Lower lobe of right lung (tissue), 2 donors: ENCODE data around the gene ANAPC15. TPM values are rescaled to one million over a fixed set of nuclear protein-coding genes. Genes with fewer than 3 reads are reported as not detected.

ENCODE experiments used
- ATAC-seq, 2 donors: fragments of 200-7000 bp; cut with Tn5 transposase; one replicate each; pipeline ENCODE4 v1.9.1; 2020 to 2022; ENCODE audit warnings: mild to moderate bottlenecking in 2 of 2, moderate library complexity in 2 of 2
- DNase-seq: peaks from one replicate; pipeline ENCODE4 v3.0.0-alpha.2; 2020
- H3K27ac ChIP-seq: fragments of 200-600 bp; one replicate; pipeline ENCODE4 v1.8.0; 2022
- H3K27me3 ChIP-seq: fragments of 200-600 bp; one replicate; pipeline ENCODE4 v1.8.0; 2022; ENCODE audit warnings: low read depth
- H3K36me3 ChIP-seq: fragments of 200-600 bp; one replicate; pipeline ENCODE4 v1.8.0; 2022; ENCODE audit warnings: mild to moderate bottlenecking
- H3K4me1 ChIP-seq: fragments of 200-600 bp; one replicate; pipeline ENCODE4 v1.8.0; 2022
- H3K4me3 ChIP-seq: fragments of 200-600 bp; one replicate; pipeline ENCODE4 v1.8.0; 2022; ENCODE audit warnings: mild to moderate bottlenecking
- H3K9me3 ChIP-seq: fragments of 200-600 bp; one replicate; pipeline ENCODE4 v1.8.0; 2022
- CTCF ChIP-seq: fragments of 200-600 bp; IDR thresholded peaks from one replicate; pipeline ENCODE4 v1.8.0; 2022; ENCODE audit warnings: antibody characterized with exemption, mild to moderate bottlenecking
- intact Hi-C: fragments of 100-400 bp; cut with DNase I; formaldehyde crosslinking; loops from one replicate; pipeline ENCODE4 v1.11.0; 2022
- total RNA-seq: library from RNA; stranded (reverse); fragmentation: NEBNext Ultra II Directional; extraction: Animal tissue kit (Norgen Biotek cat#: 25700); gene quantifications from one replicate; pipeline ENCODE4 v1.2.1, GENCODE V29; 2021
- donor health status: DM: no; HTN: yes; CAD: no; lungs with severe emphysema.

The ANAPC15 gene
- total RNA-seq, 1 donor from 2014 or later, result 22.7 TPM

- H3K36me3 ChIP-seq, result peaks cover 20% of the 10 kb centered on the region
- ATAC-seq, result no peak
- peak overlapping the region; percentile 97 for H3K27ac ChIP-seq
- peak overlapping the region; percentile 65 for H3K4me3 ChIP-seq
- TF ChIP-seq CTCF, result no peak
- DNase-seq, result no peak
- H3K4me1 ChIP-seq, result peaks cover 15% of the 10 kb centered on the region
- H3K9me3 ChIP-seq, result no peaks in the 10 kb centered on the region
- H3K27me3 ChIP-seq, result no peaks in the 10 kb centered on the region
- intact Hi-C loops, result no loop called here
Observed at GRCh38 chr11:72112978-72113808, 698 bp upstream of the ANAPC15 start.

- peaks cover 15% of the 10 kb centered on the region for H3K4me1 ChIP-seq
- H3K4me3 ChIP-seq, result peak overlapping the region; percentile 65
- intact Hi-C loops, result no loop called here
- no peak for DNase-seq
- no peak for ATAC-seq
- peak overlapping the region; percentile 97 for H3K27ac ChIP-seq
- H3K27me3 ChIP-seq, result no peaks in the 10 kb centered on the region
- H3K9me3 ChIP-seq, result no peaks in the 10 kb centered on the region
- H3K36me3 ChIP-seq, result peaks cover 24% of the 10 kb centered on the region
- TF ChIP-seq CTCF, result no peak
Observed at GRCh38 chr11:72111300-72112142, 974 bp downstream of the ANAPC15 start.

GRCh38 chr11:72105888-72106287, 6.6 kb downstream of the ANAPC15 start, which contains the start of gene TOMT:
TOMT (plus strand) TSS chr11:72105924; CDS start chr11:72105952, 28 bp downstream.
- DNase-seq, result no peak
- TF ChIP-seq CTCF, result no peak
- Histone ChIP-seq H3K27ac (no peak within 1 kb of the TSS), H3K4me1 (peaks cover 25% of the 10 kb centered on the region), H3K27me3 (no peaks in the 10 kb centered on the region), H3K36me3 (peaks cover 25% of the 10 kb centered on the region), H3K4me3 (no peak within 1 kb of the TSS), H3K9me3 (no peaks in the 10 kb centered on the region)
- intact Hi-C loops, result no loop called here
- ATAC-seq, result no peak

GRCh38 chr11:72103754-72104167, 8.7 kb downstream of the ANAPC15 start:
- DNase-seq, result no peak
- Histone ChIP-seq H3K9me3 (no peaks in the 10 kb centered on the region), H3K4me1 (peaks cover 39% of the 10 kb centered on the region), H3K27ac (peak overlapping the region; percentile 99), H3K27me3 (no peaks in the 10 kb centered on the region), H3K4me3 (peak overlapping the region; percentile 100), H3K36me3 (peaks cover 26% of the 10 kb centered on the region)
- ATAC-seq, result no peak
- TF ChIP-seq CTCF, result no peak
- intact Hi-C loops, result no loop called here

GRCh38 chr11:72102946-72103753, 9.3 kb downstream of the ANAPC15 start, which contains the start of gene LAMTOR1:
LAMTOR1 (minus strand) TSS chr11:72103297; CDS start chr11:72103224, 73 bp downstream.
- peak; percentile 99 for ATAC-seq
- H3K36me3 ChIP-seq, result peaks cover 30% of the 10 kb centered on the region
- H3K27me3 ChIP-seq, result no peaks in the 10 kb centered on the region
- H3K4me1 ChIP-seq, result peaks cover 39% of the 10 kb centered on the region
- peak; percentile 43 for TF ChIP-seq CTCF
- H3K9me3 ChIP-seq, result no peaks in the 10 kb centered on the region
- intact Hi-C loops, result no loop called here
- peak; percentile 100 for DNase-seq
- peak within 1 kb of the TSS; percentile 99 for H3K27ac ChIP-seq
- H3K4me3 ChIP-seq, result peak within 1 kb of the TSS; percentile 100
